Fibroblast of skin of right quadriceps (primary cell): Measurements from ENCODE around the gene DDX28.
"Not testable (repeated sequence)": the region's sequence is repeated elsewhere in the genome, so short reads cannot be mapped to it uniquely, and the experiment has no call there.

Experiments
- DNase-seq: peaks from one replicate; pipeline ENCODE4 v3.0.0-alpha.2; 2013

Gene DDX28

DNA sequence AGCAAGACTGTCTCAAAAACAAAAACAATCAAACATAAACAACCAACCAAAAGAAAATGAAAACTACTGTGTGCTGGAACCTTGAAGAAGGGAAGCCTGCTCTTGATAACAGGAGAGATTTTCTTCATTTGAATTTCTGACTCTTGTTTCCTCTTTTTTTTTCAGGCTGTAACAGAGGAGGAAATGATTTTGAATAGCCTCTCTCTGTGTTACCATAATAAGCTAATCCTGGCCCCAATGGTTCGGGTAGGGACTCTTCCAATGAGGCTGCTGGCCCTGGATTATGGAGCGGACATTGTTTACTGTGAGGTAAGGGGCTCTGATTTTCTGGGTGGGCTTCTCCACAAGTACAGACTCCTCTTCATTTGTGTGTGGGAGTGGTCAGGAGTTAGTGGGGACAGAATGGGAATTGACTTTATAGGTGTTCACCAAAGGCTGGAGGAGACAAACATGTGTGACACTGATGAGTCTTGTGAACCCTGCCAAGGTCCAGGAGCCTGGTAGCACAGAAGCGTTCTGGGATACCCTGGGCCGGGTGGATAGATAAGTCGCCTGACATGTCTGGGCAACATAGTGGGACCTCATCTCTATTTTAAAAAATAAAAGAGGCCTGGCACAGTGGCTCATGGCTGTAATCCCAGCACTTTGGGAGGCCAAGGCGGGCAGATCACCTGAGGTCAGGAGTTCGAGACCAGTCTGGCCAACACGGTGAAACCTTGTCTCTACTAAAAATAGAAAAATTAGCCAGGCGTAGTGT is 15.0 kb upstream of the DDX28 start:
- DNase-seq: no peak

DNA sequence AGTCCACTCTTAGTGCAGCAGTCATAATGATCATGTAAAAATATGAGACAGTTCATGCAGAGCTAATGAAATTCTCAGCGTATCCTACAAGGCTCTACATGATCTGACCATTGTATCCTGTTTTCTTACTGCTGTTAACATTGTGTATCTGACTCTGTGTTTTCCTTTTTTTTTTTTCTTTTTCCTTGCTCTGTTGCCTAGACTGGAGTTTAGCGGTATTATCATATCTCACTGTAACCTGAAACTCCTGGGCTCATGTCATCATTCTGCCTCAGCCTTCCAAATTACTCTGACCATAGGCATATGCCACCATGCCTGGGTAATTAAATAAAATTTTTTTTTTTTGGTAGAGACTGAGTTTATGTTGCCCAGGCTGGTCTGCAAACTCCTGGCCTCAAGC is 12.2 kb upstream of the DDX28 start:
- no peak for DNase-seq

GRCh38 chr16:68033101-68033500 is 10.1 kb upstream of the DDX28 start:
- no peak for DNase-seq

- no peak for DNase-seq
Observed at GRCh38 chr16:68031951-68032350, 8.9 kb upstream of the DDX28 start.

GRCh38 chr16:68030108-68030507 is 7.1 kb upstream of the DDX28 start:
- not testable (repeated sequence) for DNase-seq

GRCh38 chr16:68028996-68029395 is 6.0 kb upstream of the DDX28 start:
- DNase-seq: no peak

GRCh38 chr16:68022278-68022727 is 729 bp downstream of the DDX28 start:
- DNase-seq: no peak

DNA sequence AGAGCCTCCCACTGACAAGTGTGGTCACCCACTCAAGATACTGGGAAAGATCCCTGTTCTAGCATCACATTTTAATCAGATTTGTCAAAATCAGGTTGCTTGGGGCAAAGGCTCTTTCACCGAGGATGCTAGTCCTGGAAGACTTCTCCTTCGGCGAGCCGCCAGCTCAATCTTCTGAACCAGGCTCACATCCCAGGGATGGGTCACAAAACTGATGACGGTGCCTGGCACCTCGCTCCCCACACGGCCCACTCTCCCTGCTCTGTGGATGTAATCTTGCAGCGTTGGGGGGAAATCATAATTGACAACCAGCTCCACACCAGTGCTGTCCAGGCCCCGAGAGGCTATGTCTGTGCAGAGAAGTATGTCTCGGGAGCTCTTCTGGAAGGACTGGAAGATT is 1.5 kb downstream of the DDX28 start:
- DNase-seq: no peak

DNA sequence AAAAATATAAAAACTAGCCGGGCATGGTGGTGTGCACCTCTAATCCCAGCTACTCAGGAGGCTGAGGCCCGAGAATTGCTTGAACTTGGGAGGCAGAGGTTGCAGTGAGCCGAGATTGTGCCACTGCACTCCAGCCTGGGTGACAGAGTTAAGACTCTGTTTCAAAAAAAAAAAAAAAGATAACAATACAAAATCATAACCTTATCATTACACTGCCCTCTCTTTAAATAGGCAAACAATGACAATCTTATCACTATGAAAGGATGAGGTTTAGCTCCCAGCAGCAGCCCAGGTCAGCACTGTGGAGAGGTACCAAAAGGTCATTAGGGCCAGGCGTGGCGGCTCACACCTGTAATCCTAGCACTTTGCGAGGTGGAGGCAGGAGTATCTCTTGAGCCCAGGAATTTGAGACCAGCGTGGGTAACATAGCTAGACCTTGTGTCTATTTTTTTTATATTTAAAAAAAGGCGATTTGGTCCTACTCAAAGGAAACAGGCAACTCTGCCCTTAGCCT is 3.8 kb downstream of the DDX28 start:
- no peak for DNase-seq

DNA sequence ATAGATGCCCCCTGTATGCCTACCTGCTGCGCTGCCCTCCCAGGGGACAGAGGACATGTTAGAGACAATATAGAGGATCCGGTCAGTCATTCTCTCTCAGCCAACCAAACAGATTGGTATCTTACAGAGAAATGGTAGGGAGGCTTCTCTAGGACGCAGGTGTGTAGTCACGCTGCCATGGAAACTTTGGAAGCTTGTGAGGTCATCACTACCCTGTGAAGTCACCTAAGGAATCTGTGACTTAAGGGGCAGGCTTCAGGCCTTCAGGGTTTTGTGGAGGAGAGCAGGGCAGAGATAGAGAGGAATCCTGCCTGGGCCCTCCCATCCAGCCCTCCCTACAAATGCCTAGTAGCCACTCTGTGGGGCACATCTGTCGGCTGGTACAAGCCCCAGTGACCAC is 7.4 kb downstream of the DDX28 start, which contains the start of gene DPEP2NB:
DPEP2NB (minus strand) TSS at position 231 of the 400 bp plus-strand sequence; CDS start at position 90, 141 bp downstream.
- DNase-seq: no peak

DNA sequence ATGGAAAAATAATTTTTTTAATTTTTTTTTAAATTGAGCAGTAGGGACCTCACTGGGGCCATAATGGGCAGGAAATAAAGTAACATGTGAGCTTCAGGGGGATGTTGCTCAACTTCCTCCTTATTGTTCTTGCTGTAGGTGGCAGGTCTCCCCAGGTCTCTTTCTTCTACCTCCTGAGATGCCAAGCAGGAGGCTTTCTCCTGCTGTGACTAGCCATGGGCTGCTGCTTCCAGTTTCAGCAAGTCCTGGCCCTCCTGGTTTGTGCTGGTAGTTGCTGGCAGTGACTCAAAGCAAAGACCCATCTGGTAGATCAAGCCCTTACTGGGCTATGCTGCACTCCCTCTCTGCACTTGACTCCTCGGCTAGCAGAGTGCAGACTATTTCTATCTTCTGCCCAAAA is 9.6 kb downstream of the DDX28 start:
- DNase-seq: no peak

DNA sequence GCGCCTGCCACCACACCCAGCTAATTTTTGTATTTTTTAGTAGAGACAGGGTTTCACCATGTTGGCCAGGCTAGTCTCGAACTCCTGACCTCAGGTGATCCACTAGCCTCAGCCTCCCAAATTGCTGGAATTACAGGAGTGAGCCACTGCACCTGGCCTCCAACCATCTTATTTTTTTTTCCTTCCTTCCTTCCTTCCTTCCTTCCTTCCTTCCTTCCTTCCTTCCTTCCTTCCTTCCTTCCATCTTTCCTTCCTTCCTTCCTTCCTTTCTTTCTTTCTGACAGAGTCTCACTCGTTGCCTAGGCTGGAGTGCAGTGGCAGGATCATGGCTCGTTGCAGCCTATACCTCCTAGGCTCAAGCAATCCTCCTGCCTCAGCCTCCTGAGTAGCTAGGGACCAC is 13.2 kb downstream of the DDX28 start:
- DNase-seq: not testable (repeated sequence)

GRCh38 chr16:68009157-68009735 is 13.8 kb downstream of the DDX28 start:
- DNase-seq: no peak

DNA sequence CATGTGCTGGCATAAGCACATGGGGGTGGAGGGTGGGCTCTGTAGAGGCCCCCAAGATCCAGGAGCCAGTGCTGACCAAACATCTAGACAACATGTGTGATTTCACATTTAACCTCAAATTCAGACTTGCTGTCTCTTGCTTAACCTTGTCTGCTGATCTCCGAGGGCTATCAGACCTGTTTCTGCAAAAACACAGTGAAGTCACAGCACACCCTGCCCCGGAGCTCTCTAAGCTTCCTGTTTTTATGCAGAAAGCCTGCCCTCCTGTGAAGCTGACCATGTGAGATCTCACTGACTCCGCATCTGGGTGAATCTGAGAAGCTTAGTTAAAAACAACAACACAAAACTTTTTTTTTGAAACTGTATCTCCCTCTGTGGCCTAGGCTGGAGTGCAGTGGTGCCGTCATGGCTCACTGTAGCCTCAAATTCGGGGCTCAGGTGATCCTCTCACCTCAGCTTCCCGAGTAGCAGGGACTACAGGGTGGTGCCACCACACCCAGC is 17.2 kb downstream of the DDX28 start:
- DNase-seq: no peak

DNA sequence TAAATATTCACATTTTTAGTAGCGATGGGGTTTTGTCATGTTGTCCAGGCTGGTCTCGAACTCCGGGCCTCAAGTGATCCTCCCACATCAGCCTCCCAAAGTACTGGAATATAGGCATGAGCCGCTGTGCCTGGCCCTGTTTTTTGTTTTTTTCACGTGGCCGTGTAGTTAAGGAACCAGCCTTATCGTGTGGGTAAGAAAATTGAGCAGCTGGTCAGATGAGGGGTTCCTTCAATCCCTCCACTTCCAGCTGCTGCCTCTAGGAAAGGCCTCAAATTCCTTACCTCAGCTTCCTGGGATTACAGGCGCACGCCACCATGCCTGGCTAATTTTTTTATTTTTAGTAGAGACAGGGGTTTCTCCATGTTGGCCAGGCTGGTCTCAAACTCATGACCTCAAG is 17.8 kb downstream of the DDX28 start:
- DNase-seq: no peak

DNA sequence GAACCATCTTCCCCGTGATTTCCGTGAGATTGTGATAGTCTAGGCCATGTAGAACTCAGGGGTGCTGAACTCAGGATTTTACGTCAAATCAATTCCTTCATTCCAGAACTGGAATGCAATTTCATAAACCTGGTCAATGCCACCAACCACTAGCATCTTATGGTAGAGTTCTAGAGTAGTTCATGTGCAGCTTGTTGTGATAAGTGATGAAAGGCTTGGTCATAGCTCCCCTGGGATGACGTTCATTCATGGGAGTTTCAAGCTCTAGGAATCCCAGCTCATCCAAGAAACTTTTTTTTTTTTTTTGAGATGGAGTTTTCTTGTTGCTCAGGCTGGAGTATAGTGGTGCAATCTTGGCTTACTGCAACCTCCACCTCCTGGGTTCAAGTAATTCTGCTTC is 20.0 kb downstream of the DDX28 start:
- DNase-seq: peak; percentile 38

DNA sequence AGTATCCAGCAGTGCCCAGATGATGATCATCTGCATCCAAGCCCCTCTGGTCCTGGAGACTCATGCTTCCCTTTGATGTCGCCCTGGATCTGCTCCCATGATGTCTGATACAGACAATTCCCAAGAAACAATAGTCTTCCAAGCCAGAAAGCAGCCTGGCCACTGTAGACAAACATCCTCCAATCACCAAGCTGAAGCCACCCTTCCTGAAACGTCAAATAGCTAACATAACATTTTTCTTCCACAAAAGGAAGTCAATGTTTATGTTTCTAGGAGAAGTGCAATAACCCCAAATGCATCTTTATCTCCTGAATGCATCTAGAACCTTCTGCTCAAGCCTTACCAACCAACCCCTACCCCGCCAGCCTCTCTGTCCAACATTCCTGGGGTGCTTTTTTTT is 22.6 kb downstream of the DDX28 start:
- no peak for DNase-seq

- DNase-seq: no peak
Observed at GRCh38 chr16:67999985-68000384, 23.0 kb downstream of the DDX28 start.

GRCh38 chr16:67998779-67999688 is 24.0 kb downstream of the DDX28 start, which contains the start of gene DPEP2:
TSS of gene DPEP2 (minus strand) at chr16:67999484. CDS start at chr16:67993212, 6,272 bp downstream.
- not testable (repeated sequence) for DNase-seq

DNA sequence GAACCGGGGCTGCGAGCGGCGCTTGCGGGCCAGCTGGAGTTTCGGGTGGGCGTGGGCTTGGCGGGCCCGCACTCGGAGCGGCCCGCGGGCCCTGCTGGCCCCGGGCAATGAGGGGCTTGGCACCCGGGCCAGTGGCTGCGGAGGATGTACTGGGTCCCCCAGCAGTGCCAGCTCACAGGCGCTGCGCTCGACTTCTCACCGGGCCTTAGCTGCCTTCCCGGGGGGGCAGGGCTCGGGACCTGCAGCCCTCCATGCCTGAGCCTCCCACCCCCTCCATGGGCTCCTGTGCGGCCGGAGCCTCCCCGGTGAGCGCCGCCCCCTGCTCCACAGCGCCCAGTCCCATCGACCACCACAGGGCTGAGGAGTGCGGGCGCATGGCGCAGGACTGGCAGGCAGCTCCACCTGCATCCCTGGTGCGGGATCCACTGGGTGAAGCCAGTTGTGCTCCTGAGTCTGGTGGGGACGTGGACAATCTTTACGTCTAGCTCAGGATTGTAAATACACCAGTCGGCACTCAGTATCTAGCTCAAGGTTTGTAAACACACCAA is 24.7 kb downstream of the DDX28 start:
- DNase-seq: not testable (repeated sequence)

DNA sequence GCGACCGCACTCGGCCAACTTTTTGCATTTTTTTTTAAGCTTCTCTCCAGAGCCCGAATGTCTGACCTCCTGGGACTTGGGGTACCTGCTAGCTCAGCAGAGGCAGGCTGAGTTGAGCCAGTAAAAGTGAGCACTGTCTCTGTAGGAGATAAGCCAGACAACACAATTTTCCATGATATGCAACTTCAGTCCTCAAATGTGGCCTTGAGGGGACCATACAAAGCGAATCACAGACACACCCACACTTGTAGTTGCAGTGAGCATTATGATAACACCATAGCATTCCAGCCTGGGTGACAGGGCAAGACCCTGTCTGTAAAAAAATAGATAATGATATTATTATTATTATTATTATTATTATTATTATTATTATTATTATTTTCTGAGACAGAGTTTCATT is 26.4 kb downstream of the DDX28 start:
- DNase-seq: no peak

DNA sequence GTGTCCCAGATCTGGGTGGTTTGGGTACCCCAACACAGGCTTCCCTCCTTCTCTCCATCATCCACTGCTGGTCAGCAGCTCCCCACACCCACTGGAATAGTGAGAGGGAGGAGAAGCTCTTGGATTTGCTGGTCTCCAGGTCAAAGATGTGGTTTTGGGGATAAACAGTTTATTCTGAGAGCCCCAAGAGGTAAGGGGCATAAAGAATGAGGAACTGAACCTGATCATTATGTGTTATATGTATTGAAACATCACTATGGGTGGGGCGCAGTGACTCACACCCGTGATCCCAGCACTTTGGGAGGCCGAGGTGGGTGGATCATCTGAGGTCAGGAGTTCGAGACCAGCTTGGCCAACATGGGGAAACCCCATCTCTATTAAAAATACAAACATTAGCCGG is 27.6 kb downstream of the DDX28 start:
- DNase-seq: no peak

DNA sequence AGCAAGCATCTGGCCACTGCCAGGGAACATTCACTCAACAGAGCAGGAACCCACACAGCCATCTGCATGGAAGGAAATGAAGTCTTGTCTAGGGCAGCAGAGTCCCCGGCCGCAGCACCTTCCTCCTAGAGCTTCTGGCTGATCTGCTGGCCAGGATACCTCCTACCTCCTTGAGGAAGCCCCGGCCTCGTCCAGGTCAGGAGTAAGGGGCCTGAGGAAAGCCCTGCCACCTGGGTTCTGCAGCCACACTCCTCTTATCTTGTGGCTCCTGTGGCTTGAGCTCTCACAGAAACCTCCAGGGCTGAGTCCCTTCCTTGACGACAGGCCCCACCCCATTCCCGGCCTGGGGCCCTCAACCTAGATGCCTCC is 29.0 kb downstream of the DDX28 start:
- DNase-seq: not testable (repeated sequence)
